Putamen (tissue), 1 donor: Measurements from ENCODE around the gene MFAP3L.

ENCODE experiments used
- DNase-seq: peaks from one replicate; pipeline ENCODE4 v3.0.0-alpha.2; 2016; ENCODE audit warnings: low spot score

The MFAP3L gene

DNA sequence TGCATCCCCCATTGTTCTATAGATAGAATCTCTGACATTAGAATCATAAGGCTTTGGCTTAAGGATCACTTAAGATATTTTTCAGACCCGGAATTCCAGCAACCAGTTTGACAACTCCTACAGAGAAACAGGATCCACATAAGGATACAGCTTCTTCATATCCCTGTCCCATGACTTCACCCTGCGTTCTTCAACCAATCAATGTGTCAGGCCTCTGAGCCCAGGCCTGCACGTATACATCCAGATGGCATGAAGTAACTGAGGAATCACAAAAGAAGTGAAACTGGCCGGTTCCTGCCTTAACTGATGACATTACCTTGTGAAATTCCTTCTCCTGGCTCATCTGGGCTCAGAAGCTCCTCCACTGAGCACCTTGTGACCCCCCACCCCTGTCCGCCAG, 85.1 kb downstream of the MFAP3L start:
- DNase-seq: no peak

DNA sequence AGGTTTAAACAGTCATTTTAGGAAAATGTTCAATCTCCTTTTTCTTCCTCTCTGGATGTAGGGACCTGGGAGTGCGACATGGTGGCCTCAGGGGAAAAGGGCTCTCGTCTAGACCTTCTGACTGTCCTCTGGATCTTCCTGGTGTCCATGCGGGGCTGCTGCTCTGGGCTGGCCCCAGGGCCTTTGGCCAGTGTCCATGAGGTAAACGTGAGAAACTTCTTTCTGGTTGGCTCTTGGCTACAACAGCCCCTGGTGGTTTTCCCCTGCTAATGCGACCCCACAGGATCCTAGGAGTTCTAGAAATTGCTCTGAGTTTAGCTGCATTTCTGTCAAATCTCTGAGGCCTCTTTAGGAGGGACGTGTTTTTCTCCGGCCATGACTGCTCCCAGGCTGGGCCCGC, 85.7 kb downstream of the MFAP3L start:
- no peak for DNase-seq
